K562 (cell line): ENCODE results near the gene HOMEZ. TPM values are rescaled to one million over a fixed set of nuclear protein-coding genes. Genes with fewer than 3 reads are reported as not detected.

ENCODE experiments used
- CREBBP ChIP-seq: IDR thresholded peaks from one replicate; pipeline ENCODE4 v1.6.1; 2012; ENCODE audit warnings: low read depth, mild to moderate bottlenecking, control low read depth, inconsistent platforms, low read length
- EZH2 ChIP-seq: IDR thresholded peaks from 2 replicates; pipeline ENCODE4 v1.6.1; 2012; ENCODE audit warnings: low read depth, mild to moderate bottlenecking, inconsistent platforms, low read length, borderline replicate concordance
- GMEB1 ChIP-seq: fragments of 250-450 bp; sonication (Bioruptor Pico); IDR thresholded peaks from 2 replicates; pipeline ENCODE4 v1.4.0; 2020; ENCODE audit warnings: mild to moderate bottlenecking
- KAT2B ChIP-seq: IDR thresholded peaks from one replicate; pipeline ENCODE4 v1.6.1; 2012; ENCODE audit warnings: low read depth, mild to moderate bottlenecking, control low read depth, inconsistent platforms, low read length, moderate library complexity
- KLF13 ChIP-seq: fragments of 450-650 bp; IDR thresholded peaks from 2 replicates; pipeline ENCODE4 v1.6.1; 2016; ENCODE audit warnings: missing genetic modification characterization, low read depth, mild to moderate bottlenecking, missing compliant biosample characterization, moderate library complexity, borderline replicate concordance
- OTX1 ChIP-seq: fragments of 450-650 bp; formaldehyde crosslinking; IDR thresholded peaks from 2 replicates; pipeline ENCODE4 v1.4.0; 2022; ENCODE audit warnings: mild to moderate bottlenecking
- SAFB ChIP-seq: fragments of 200-400 bp; formaldehyde crosslinking; IDR thresholded peaks from 2 replicates; pipeline ENCODE4 v1.6.1; 2017; ENCODE audit warnings: low read depth, low read length, borderline replicate concordance
- SMAD4 ChIP-seq: fragments of 250-450 bp; sonication (Bioruptor Pico); conservative IDR thresholded peaks from 2 replicates; pipeline ENCODE4 v1.8.0; 2021; ENCODE audit warnings: inconsistent platforms, mild to moderate bottlenecking, moderate library complexity
- SNRNP70 ChIP-seq: fragments of 200-400 bp; formaldehyde crosslinking; optimal IDR thresholded peaks from 2 replicates; pipeline ENCODE3; 2017; ENCODE audit warnings: low read depth, low read length
- TAL1 ChIP-seq: fragments of 450-650 bp; IDR thresholded peaks from 2 replicates; pipeline ENCODE4 v1.6.1; 2016; ENCODE audit warnings: mild to moderate bottlenecking
- THAP12 ChIP-seq: fragments of 250-450 bp; sonication (Bioruptor Pico); IDR thresholded peaks from 2 replicates; pipeline ENCODE4 v1.9.0; 2021; ENCODE audit warnings: mild to moderate bottlenecking, inconsistent platforms
- USF2 ChIP-seq: sonication (generic); formaldehyde crosslinking; IDR thresholded peaks from 2 replicates; pipeline ENCODE4 v1.5.0; 2020; ENCODE audit warnings: missing genetic modification reagents
- ZNF165 ChIP-seq: fragments of 250-450 bp; sonication (Bioruptor Pico); IDR thresholded peaks from 2 replicates; pipeline ENCODE4 v1.4.0; 2020; ENCODE audit warnings: borderline replicate concordance
- ZNF232 ChIP-seq: sonication (generic); formaldehyde crosslinking; IDR thresholded peaks from 2 replicates; pipeline ENCODE4 v1.8.0; 2022; ENCODE audit warnings: mild to moderate bottlenecking, missing genetic modification reagents
- ZNF277 ChIP-seq: fragments of 250-450 bp; sonication (Bioruptor Pico); IDR thresholded peaks from 2 replicates; pipeline ENCODE4 v1.8.0; 2022; ENCODE audit warnings: inconsistent platforms, mild to moderate bottlenecking, moderate library complexity, borderline replicate concordance
- ZNF395 ChIP-seq: fragments of 200-800 bp; sonication (Bioruptor generic); IDR thresholded peaks from 2 replicates; pipeline ENCODE4 v1.6.1; 2017; ENCODE audit warnings: missing genetic modification characterization, missing compliant biosample characterization
- ZNF583 ChIP-seq: fragments of 250-450 bp; sonication (Bioruptor Pico); IDR thresholded peaks from 2 replicates; pipeline ENCODE4 v1.4.0; 2020
- ZNF655 ChIP-seq: fragments of 250-450 bp; sonication (Bioruptor Pico); IDR thresholded peaks from 2 replicates; pipeline ENCODE4 v1.5.0; 2021
- polyA plus RNA-seq, 8 experiments: library from polyadenylated mRNA; depleted of rRNA in 4 of 8; stranded (reverse) in 5 of 8; unstranded in 3 of 8; fragments of >200 nt; fragmentation: Nextera tagmentation in 2 of 8; fragmentation: Illumina TruSeq in 1 of 8; extraction: Ambion mirVana in 2 of 8; extraction: Trizol in 1 of 8; gene quantifications; 2 replicates each; pipeline versions ENCODE4 v1.2.1 to v1.2.3, GENCODE V29; 2011 to 2014; ENCODE audit warnings: inconsistent platforms in 1 of 8, missing spikeins in 1 of 8
- total RNA-seq, 7 experiments: library from RNA; depleted of rRNA in 6 of 7; stranded (reverse); fragments of >200 nt in 6 of 7; fragmentation: Illumina TruSeq in 2 of 7; extraction: Trizol in 2 of 7; gene quantifications; 2 replicates each; pipeline versions ENCODE4 v1.2.1 to v1.2.3, GENCODE V29; 2011 to 2021; ENCODE audit warnings: low replicate concordance in 1 of 7

HOMEZ gene
- total and polyA plus RNA-seq, 9 of the 15 experiments (the other 6 are each of a cell fraction or from before 2014, with no cell fraction given): 3.0 to 30.2 (median 16.9) TPM

- TF ChIP-seq THAP12 (CRISPR knock-in tag) (no peak), ZNF395 (CRISPR knock-in tag) (no peak), USF2 (CRISPR knock-in tag) (no peak), ZNF277 (no peak), KLF13 (tag) (no peak), SNRNP70 (no peak), TAL1 (no peak), OTX1 (no peak), ZNF165 (no peak), EZH2 (no peak), GMEB1 (no peak), ZNF583 (no peak), ZNF655 (CRISPR knock-in tag) (no peak), CREBBP (no peak), SAFB (no peak), SMAD4 (CRISPR knock-in tag) (no peak), KAT2B (no peak), ZNF232 (CRISPR knock-in tag) (no peak)
Measured at GRCh38 chr14:23327947-23328744, 42.2 kb upstream of the HOMEZ start (continued).
